GM20431 (cell line): Measurements from ENCODE around the gene IQCK.
"Not testable (repeated sequence)": the region's sequence is repeated elsewhere in the genome, so short reads cannot be mapped to it uniquely, and the experiment has no call there.

Source experiments
- in situ Hi-C: fragments of 300-500 bp; cut with MseI, MboI; formaldehyde crosslinking; loops from one replicate; pipeline ENCODE4 v1.15.0; 2020; ENCODE audit warnings: low sequenced_read_pairs; ENCODE audit not compliant: unreplicated experiment

The IQCK gene

DNA sequence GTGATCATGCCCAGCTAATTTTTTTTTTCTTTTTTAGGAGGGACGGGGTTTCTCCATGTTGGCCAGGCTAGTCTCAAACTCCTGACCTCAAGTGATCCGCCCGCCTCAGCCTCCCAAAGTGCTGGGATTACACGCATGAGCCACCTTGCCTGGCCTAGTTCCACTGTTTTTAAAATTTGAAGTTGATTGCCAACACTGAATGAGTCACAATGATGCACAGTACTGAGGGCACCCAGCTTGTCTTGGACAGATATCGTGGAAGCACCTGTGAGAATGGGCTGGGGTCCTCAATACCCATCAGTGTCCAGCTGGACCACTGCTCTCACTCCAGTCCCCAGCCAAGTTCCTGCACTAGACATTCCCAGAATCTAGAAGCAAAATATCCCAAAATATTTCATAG is 2.5 kb upstream of the IQCK start:
- in situ Hi-C loops: no loop called here

GRCh38 chr16:19716183-19716582 is 1.9 kb upstream of the IQCK start:
- in situ Hi-C loops: no loop called here

DNA sequence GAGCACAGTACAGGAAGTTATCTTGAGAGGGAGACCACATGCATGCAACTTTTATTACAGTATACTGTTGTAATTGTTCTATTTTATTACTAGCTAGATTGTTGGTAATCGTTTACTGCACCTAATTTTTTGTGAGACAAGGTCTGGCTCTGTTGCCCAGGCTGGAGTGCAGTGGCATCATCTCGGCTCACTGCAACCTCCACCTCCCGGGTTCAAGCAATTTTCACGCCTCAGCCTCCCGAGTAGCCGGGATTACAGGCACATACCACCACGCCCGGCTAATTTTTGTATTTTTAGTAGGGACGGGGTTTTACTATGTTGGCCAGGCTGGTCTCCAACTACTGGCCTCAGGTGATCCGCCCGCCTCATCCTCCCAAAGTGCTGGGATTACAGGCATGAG is 1.3 kb upstream of the IQCK start:
- in situ Hi-C loops: not testable (repeated sequence)

GRCh38 chr16:19717314-19717713 is 757 bp upstream of the IQCK start:
- in situ Hi-C loops: no loop called here

DNA sequence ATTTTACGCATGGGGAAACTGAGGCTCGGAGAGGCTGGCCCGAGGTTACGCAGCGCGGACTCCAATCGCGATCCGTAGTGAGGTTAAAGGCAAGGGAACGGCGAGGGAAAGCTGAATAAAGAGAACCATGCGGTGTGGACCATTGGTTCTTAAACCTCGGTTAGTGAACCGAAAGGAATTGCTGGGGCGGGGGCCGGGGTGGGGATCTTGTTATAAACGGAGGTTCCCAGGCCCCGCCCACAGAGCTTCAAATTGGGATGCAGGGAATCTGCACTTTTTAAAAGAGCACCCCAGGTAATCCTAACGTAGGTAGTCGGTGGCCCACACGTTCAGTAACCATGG is 524 bp downstream of the IQCK start:
- in situ Hi-C loops: no loop called here

DNA sequence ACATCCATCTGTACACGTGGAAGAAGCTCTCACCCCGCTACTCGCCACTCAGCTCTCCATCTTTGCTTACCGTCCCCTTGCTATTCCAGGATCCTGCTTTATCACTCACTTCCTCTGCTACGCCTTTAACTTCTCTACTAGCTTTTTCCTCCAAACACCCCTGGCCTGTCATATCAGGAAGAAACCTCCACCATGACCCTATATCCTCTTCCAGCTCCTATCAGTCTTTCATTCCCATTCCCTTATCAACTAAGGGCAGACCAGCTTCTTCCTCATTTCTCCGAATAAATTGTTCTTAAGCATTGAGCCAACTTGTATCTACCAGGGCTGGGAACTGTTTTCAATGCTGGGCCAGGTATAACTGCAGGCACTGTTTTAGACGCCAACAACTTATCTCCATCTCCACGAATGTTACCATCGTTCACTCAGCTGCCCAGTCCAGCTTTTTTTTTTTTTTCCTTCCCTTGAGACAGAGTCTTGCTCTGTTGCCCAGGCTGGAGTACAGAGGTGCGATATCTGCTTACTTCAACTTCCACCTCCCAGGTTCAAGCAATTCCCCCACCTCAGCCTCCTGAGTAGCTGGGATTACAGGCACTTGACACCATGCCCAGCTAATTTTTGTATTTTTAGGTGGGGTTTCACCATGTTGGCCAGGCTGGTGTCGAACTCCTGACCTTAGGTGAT is 4.3 kb downstream of the IQCK start:
- in situ Hi-C loops: no loop called here

DNA sequence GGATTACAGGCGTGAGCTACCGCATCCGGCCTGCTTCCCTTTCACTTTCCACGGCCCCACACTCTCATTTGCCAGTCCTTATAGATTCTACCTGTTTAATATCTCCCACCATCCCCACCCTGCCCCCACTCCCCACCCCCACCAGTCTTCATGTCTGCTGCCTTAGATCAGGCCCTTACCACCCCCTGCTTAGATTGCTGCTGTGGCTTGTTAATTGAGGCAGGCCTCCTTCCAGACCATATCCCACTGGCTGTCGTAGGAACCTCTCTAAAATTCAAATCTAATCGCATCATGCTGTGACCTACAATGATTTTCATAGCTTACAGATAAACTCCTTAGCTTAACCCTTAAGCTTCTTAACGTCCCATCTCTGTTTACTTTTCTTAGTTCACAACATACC is 4.9 kb downstream of the IQCK start:
- in situ Hi-C loops: no loop called here

DNA sequence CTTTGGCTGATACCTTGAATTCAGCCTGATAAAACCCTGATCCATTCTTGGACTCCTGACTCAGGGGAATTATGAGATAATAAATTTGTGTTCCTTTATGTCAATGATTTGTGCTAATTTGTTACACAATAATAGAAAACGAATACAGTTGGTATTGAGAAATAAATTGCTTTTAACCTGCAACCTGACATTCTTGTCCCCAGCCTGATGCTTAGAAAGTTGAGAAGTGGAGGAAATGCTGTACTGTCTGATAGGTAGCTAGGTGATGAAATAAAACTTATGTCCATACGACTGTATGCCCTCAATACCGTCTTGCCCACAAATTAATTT is 10.5 kb downstream of the IQCK start:
- in situ Hi-C loops: no loop called here

DNA sequence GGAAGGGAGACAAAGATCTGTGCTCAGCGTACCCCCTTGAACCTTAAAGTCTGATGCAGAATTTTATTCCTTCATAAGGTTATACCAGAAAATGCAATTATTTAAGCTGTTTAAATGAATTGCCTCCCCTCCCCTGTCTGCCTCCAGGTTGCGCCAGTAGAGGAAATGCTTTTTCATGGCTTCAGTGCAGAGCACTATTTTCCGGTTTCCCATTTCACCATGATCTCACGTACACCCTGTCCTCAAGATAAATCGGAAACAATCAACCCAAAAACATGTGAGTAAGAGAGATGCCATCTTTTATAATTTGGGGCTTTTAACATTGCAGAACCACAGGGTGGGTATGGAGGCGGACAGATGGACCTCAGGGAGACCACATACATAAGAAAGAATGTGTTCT is 15.5 kb downstream of the IQCK start:
- in situ Hi-C loops: no loop called here

- in situ Hi-C loops: no loop called here
Observed at GRCh38 chr16:19735074-19735867, 17.2 kb downstream of the IQCK start.

DNA sequence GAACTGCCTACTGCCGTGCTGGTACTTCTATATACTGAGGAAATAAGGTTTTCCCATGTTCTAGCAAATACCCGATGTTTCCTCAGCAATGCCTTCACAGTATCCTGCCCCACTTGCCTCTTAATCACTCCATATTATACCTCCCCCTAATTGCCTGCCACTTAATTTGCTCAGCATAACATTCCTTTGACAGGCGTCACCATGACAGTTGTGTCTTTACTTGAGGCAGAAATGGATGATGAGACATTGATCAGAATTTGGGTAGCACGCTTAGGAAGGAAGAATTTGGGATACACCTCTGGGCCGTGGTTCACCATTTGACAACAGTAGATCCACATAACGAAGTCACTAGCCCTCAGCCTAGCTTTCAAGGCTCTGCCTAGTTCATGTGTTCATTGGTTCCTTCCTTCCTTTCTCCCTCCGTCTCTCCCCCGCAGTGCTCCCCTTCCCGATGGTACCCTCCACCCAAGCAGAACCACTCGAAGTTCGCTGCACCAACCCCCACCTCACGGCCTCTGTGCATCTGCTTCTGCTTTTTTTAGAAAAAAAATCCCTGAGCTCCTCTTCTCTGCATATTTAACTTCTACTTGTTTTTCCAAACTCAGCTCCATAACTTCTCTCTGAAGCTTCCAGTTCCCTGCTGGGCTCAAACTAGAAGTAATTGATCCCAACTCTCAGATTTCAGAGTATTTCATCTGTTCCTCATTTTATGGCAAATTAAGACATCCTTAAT is 19.4 kb downstream of the IQCK start:
- in situ Hi-C loops: no loop called here

GRCh38 chr16:19741354-19741753 is 23.3 kb downstream of the IQCK start:
- in situ Hi-C loops: no loop called here

DNA sequence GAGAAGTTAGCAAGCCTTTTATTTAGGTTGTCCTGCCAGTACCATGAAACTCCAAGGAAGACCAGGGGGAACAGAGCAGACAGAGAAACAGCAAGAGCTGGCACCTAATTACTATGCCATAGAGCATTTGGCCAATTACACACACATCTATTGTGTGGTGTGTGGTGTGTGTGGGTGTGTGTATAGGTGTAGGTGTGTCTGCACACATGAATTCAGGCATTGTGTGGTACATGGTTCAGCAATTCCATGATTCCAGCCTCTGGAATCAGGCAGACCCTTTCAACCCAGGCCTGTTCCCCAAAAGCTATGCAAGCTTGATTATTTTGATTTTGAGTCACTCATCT is 25.7 kb downstream of the IQCK start:
- in situ Hi-C loops: no loop called here

- in situ Hi-C loops: no loop called here
Observed at GRCh38 chr16:19744670-19745069, 26.6 kb downstream of the IQCK start.

DNA sequence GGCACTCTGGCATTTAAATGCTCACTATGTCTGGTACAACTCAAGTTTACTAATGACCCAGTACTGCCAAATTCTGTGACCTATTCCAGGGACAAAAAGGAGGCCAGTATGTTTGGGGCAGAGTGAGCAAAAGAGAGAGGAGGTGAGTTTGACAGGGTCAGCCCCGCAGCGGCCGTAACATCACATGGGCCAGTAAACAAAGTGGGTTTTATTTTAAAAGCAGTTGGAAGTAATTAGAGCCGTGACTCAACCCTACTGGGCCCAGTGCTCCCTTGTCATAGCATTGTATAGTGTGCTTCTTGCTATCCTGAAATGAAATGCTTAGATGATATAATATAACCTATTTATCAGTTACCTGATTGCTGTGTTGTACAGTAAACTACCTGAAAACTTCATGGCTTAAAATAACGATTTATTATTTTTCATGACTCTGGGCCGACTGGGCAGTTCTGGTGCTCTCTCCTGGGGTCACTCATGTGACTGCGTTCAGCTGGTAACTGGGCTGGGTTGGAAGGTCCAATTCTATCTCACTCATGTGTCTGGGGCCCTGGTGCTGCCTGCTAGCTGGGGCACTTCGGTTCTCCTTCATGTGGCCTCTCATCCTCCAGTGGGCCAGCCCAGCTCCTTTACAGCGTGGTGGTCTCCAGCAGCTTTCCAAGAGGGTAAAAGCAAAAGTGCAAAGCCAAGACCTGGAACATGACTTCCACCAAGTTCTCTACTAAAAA is 27.4 kb downstream of the IQCK start:
- in situ Hi-C loops: no loop called here

- in situ Hi-C loops: no loop called here
Observed at GRCh38 chr16:19746561-19746960, 28.5 kb downstream of the IQCK start.

GRCh38 chr16:19748389-19749168 is 30.5 kb downstream of the IQCK start:
- in situ Hi-C loops: no loop called here

DNA sequence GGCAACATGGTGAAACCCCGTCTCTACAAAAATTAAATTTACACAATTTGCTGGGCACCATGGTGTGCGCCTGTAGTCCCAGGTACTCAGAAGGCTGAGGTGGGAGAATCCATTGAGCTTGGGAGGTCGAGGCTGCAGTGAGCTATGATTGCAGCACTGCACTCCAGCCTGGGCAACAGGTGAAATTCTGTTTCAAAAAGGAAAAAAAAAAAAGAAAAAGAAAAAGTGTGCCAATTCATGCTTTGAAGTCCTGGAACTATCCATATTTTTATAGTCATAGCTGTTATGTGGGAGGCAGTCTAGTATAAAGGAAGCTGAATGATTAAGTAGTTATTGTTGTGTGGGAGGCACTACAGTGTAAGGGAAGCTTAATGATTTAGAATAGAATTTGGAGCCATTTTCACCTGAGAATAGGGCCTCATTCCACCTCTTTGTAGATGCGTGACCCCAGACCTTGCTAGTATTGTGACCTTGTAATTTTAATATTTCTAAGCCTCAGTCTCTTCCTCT is 31.6 kb downstream of the IQCK start:
- in situ Hi-C loops: no loop called here

- in situ Hi-C loops: no loop called here
Observed at GRCh38 chr16:19751478-19752385, 33.7 kb downstream of the IQCK start.
